Neural progenitor cell (in vitro differentiated cells): ENCODE data around the gene RPAP3.

Experiments used
- CTCF ChIP-seq: fragments of 200-600 bp; sonication (generic); IDR thresholded peaks from 2 replicates; pipeline ENCODE4 v1.5.1; 2017; ENCODE audit warnings: antibody characterized with exemption, mild to moderate bottlenecking
- EZH2 ChIP-seq: fragments of 200-600 bp; sonication (generic); IDR thresholded peaks from 2 replicates; pipeline ENCODE4 v1.6.1; 2017; ENCODE audit warnings: antibody characterized with exemption, mild to moderate bottlenecking, moderate library complexity
- EZH2phosphoT487 ChIP-seq: fragments of 200-600 bp; sonication (generic); IDR thresholded peaks from 2 replicates; pipeline ENCODE4 v1.6.1; 2017; ENCODE audit warnings: antibody characterized with exemption

DNA sequence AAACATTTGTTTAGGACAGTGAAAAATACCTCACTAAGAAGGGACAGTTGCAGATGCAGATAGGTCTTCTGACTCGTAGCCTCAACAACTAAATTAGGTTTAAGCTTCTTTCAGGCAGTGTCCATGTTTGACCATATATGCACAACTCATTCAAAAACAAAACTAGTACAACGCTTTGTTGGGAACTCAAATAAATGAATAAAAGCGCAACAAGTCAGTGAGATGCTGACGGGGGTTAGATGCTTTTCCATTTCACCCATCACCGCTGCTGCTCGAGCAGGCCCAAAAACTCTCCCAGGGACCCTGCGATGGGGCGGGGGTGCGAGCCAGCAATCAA, 633 bp downstream of the RPAP3 start:
- no peak for TF ChIP-seq CTCF
- no peak for TF ChIP-seq EZH2
- no peak for TF ChIP-seq EZH2phosphoT487
